WTC11 (cell line): ENCODE measurements around the gene HIGD1B. TPM values are rescaled to one million over a fixed set of nuclear protein-coding genes. Genes with fewer than 3 reads are reported as not detected.

Source experiments
- ATAC-seq: fragments of 200-7000 bp; cut with Tn5 transposase; 2 replicates; pipeline ENCODE4 v1.10.0; 2021; ENCODE audit warnings: mild to moderate bottlenecking, moderate library complexity
- CTCF ChIA-PET: fragments of 300-600 bp; sonication (Branson Sonifier 250); formaldehyde crosslinking; loops from one replicate; lab custom pipeline; 2021; ENCODE audit warnings: antibody characterized with exemption; lab: Charles Lee
- POLR2A ChIA-PET: fragments of 350-600 bp; sonication (Branson Sonifier 250); formaldehyde crosslinking; loops from one replicate; lab custom pipeline; 2021; ENCODE audit warnings: antibody characterized with exemption; lab: Charles Lee
- DNase-seq: peaks from one replicate; pipeline ENCODE4 v3.0.0; 2021; ENCODE audit warnings: low spot score
- H3K27ac Mint-ChIP-seq: 2 replicates; pipeline ENCODE4 v1.8.0; 2021; ENCODE audit warnings: mixed read lengths
- H3K27me3 Mint-ChIP-seq: 2 replicates; pipeline ENCODE4 v1.8.0; 2021; ENCODE audit warnings: low read depth, mild to moderate bottlenecking, moderate library complexity, mixed read lengths
- H3K36me3 Mint-ChIP-seq: 2 replicates; pipeline ENCODE4 v1.8.0; 2021; ENCODE audit warnings: mixed read lengths
- H3K4me1 Mint-ChIP-seq: 2 replicates; pipeline ENCODE4 v1.8.0; 2022; ENCODE audit warnings: mixed read lengths
- H3K4me3 Mint-ChIP-seq: 2 replicates; pipeline ENCODE4 v1.8.0; 2021; ENCODE audit warnings: mild to moderate bottlenecking, moderate library complexity, mixed read lengths
- H3K9me3 Mint-ChIP-seq: 2 replicates; pipeline ENCODE4 v1.8.0; 2021; ENCODE audit warnings: mixed read lengths
- CREM ChIP-seq: sonication (generic); formaldehyde crosslinking; IDR thresholded peaks from 2 replicates; pipeline ENCODE4 v1.8.1; 2022; ENCODE audit warnings: mild to moderate bottlenecking, missing genetic modification reagents, moderate library complexity
- ELF4 ChIP-seq: sonication (generic); formaldehyde crosslinking; IDR thresholded peaks from 2 replicates; pipeline ENCODE4 v1.8.1; 2022; ENCODE audit warnings: low read depth, mild to moderate bottlenecking, moderate library complexity, missing genetic modification reagents
- EMX1 ChIP-seq: fragments of 250-450 bp; sonication (Bioruptor Pico); IDR thresholded peaks from 2 replicates; pipeline ENCODE4 v1.8.0; 2021; ENCODE audit warnings: mild to moderate bottlenecking
- GRHL2 ChIP-seq: fragments of 250-450 bp; sonication (Bioruptor Pico); IDR thresholded peaks from 2 replicates; pipeline ENCODE4 v1.8.0; 2022; ENCODE audit warnings: mild to moderate bottlenecking, moderate library complexity; ENCODE audit not compliant: insufficient replicate concordance, severe bottlenecking
- IRF2 ChIP-seq: sonication (generic); formaldehyde crosslinking; IDR thresholded peaks from 2 replicates; pipeline ENCODE4 v1.8.0; 2022; ENCODE audit warnings: low read depth, missing genetic modification reagents, borderline replicate concordance
- JAZF1 ChIP-seq: fragments of 250-450 bp; sonication (Bioruptor Pico); IDR thresholded peaks from 2 replicates; pipeline ENCODE4 v1.9.0; 2021; ENCODE audit warnings: moderate library complexity, mild to moderate bottlenecking, inconsistent platforms
- JUN ChIP-seq: sonication (generic); formaldehyde crosslinking; IDR thresholded peaks from 2 replicates; pipeline ENCODE4 v1.8.0; 2023; ENCODE audit warnings: mild to moderate bottlenecking, missing genetic modification reagents
- NFYB ChIP-seq: sonication (generic); formaldehyde crosslinking; conservative IDR thresholded peaks from 2 replicates; pipeline ENCODE4 v1.8.0; 2022; ENCODE audit warnings: low read depth, missing genetic modification reagents
- OVOL2 ChIP-seq: fragments of 250-450 bp; sonication (Bioruptor Pico); IDR thresholded peaks from 2 replicates; pipeline ENCODE4 v1.9.0; 2021; ENCODE audit warnings: mild to moderate bottlenecking, borderline replicate concordance
- SP1 ChIP-seq: sonication (generic); formaldehyde crosslinking; conservative IDR thresholded peaks from 2 replicates; pipeline ENCODE4 v1.8.1; 2022; ENCODE audit warnings: missing genetic modification reagents
- TP53 ChIP-seq: sonication (generic); formaldehyde crosslinking; IDR thresholded peaks from 2 replicates; pipeline ENCODE4 v1.8.1; 2023; ENCODE audit warnings: mild to moderate bottlenecking, missing genetic modification reagents
- ZBTB21 ChIP-seq: sonication (generic); formaldehyde crosslinking; IDR thresholded peaks from 2 replicates; pipeline ENCODE4 v1.8.1; 2023; ENCODE audit warnings: mild to moderate bottlenecking, missing genetic modification reagents, borderline replicate concordance
- ZNF121 ChIP-seq: sonication (generic); formaldehyde crosslinking; IDR thresholded peaks from 2 replicates; pipeline ENCODE4 v1.8.0; 2023; ENCODE audit warnings: missing genetic modification reagents
- ZNF219 ChIP-seq: sonication (generic); formaldehyde crosslinking; IDR thresholded peaks from 2 replicates; pipeline ENCODE4 v1.8.0; 2023; ENCODE audit warnings: missing genetic modification reagents, mild to moderate bottlenecking, borderline replicate concordance
- ZNF396 ChIP-seq: fragments of 250-450 bp; sonication (Bioruptor Pico); IDR thresholded peaks from 2 replicates; pipeline ENCODE4 v1.8.0; 2021; ENCODE audit warnings: mild to moderate bottlenecking, moderate library complexity, borderline replicate concordance
- ZNF671 ChIP-seq: fragments of 250-450 bp; sonication (Bioruptor Pico); IDR thresholded peaks from 2 replicates; pipeline ENCODE4 v1.8.0; 2021; ENCODE audit warnings: mild to moderate bottlenecking
- total RNA-seq: library from RNA; stranded (reverse); gene quantifications from 3 replicates; pipeline ENCODE4 v1.2.3, GENCODE V29; 2021
- TF ChIP-seq, protein P1 (sequence below): sonication (generic); formaldehyde crosslinking; IDR thresholded peaks from 2 replicates; pipeline ENCODE4 v1.8.0; 2023; ENCODE audit warnings: missing genetic modification reagents
- TF ChIP-seq, protein P2 (sequence below): sonication (generic); formaldehyde crosslinking; IDR thresholded peaks from 2 replicates; pipeline ENCODE4 v1.8.0; 2022; ENCODE audit warnings: mild to moderate bottlenecking, missing genetic modification reagents
- TF ChIP-seq, protein P3 (sequence below): sonication (generic); formaldehyde crosslinking; IDR thresholded peaks from 2 replicates; pipeline ENCODE4 v1.8.1; 2022; ENCODE audit warnings: low read depth, missing genetic modification reagents, borderline replicate concordance
- TF ChIP-seq, protein P4 (sequence below): fragments of 250-450 bp; sonication (Bioruptor Pico); IDR thresholded peaks from 2 replicates; pipeline ENCODE4 v1.9.0; 2021; ENCODE audit warnings: mild to moderate bottlenecking
- TF ChIP-seq, protein P5 (sequence below): sonication (generic); formaldehyde crosslinking; IDR thresholded peaks from 2 replicates; pipeline ENCODE4 v1.8.1; 2023; ENCODE audit warnings: mild to moderate bottlenecking, missing genetic modification reagents, borderline replicate concordance
- TF ChIP-seq, protein P6 (sequence below): fragments of 250-450 bp; sonication (Bioruptor Pico); conservative IDR thresholded peaks from 2 replicates; pipeline ENCODE4 v1.9.0; 2021; ENCODE audit warnings: mild to moderate bottlenecking

The HIGD1B gene
- total RNA-seq, 1 experiment from 2014 or later, result not detected

DNA sequence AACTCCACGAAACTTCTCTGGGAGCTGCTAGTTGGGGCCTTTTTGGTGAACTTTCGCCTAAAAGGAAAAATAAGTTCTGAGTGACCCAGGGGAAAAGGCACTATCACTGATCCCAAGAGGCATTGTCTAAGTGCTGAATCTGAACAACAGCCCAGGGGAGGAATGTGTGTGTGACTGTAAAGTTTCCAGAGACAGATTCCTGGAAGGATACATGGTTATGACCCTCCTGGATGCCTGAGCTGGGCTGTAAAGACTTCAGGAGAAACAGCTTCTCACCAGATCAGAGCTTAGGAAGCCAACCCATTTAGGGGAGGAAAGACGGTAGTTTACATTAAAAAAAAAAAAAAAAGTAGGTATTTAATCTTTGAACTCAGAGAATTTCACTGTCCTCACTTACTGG is 20.2 kb downstream of the HIGD1B start:
- POLR2A ChIA-PET, result interaction anchor here (0.8 kb wide), 1 partner anchor 101 kb away, joined by 9 read pairs; no protein-coding TSS in a partner anchor
- DNase-seq (no peak), ATAC-seq (no peak)
- Mint-ChIP-seq H3K27ac (no peak overlapping the region), H3K9me3 (no peaks in the 10 kb centered on the region), H3K4me1 (no peaks in the 10 kb centered on the region), H3K36me3 (peaks cover 68% of the 10 kb centered on the region), H3K27me3 (no peaks in the 10 kb centered on the region), H3K4me3 (no peak overlapping the region)
- CTCF ChIA-PET, result interaction anchor here (0.7 to 8.0 kb wide), 4 partner anchors 11 to 388 kb away, joined by 3 to 103 read pairs (median 4); no protein-coding TSS in a partner anchor
- no peak for TF ChIP-seq ZNF121 (CRISPR knock-in tag)
- TF ChIP-seq, protein P1, sequence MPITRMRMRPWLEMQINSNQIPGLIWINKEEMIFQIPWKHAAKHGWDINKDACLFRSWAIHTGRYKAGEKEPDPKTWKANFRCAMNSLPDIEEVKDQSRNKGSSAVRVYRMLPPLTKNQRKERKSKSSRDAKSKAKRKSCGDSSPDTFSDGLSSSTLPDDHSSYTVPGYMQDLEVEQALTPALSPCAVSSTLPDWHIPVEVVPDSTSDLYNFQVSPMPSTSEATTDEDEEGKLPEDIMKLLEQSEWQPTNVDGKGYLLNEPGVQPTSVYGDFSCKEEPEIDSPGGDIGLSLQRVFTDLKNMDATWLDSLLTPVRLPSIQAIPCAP, result no peak
- TF ChIP-seq, protein P2, sequence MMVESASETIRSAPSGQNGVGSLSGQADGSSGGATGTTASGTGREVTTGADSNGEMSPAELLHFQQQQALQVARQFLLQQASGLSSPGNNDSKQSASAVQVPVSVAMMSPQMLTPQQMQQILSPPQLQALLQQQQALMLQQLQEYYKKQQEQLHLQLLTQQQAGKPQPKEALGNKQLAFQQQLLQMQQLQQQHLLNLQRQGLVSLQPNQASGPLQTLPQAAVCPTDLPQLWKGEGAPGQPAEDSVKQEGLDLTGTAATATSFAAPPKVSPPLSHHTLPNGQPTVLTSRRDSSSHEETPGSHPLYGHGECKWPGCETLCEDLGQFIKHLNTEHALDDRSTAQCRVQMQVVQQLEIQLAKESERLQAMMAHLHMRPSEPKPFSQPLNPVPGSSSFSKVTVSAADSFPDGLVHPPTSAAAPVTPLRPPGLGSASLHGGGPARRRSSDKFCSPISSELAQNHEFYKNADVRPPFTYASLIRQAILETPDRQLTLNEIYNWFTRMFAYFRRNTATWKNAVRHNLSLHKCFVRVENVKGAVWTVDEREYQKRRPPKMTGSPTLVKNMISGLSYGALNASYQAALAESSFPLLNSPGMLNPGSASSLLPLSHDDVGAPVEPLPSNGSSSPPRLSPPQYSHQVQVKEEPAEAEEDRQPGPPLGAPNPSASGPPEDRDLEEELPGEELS, result no peak
- no peak for TF ChIP-seq GRHL2 (CRISPR knock-in tag)
- TF ChIP-seq NFYB (CRISPR knock-in tag), result no peak
- no peak for TF ChIP-seq SP1 (CRISPR knock-in tag)
- TF ChIP-seq, protein P3, sequence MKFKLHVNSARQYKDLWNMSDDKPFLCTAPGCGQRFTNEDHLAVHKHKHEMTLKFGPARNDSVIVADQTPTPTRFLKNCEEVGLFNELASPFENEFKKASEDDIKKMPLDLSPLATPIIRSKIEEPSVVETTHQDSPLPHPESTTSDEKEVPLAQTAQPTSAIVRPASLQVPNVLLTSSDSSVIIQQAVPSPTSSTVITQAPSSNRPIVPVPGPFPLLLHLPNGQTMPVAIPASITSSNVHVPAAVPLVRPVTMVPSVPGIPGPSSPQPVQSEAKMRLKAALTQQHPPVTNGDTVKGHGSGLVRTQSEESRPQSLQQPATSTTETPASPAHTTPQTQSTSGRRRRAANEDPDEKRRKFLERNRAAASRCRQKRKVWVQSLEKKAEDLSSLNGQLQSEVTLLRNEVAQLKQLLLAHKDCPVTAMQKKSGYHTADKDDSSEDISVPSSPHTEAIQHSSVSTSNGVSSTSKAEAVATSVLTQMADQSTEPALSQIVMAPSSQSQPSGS, result no peak

DNA sequence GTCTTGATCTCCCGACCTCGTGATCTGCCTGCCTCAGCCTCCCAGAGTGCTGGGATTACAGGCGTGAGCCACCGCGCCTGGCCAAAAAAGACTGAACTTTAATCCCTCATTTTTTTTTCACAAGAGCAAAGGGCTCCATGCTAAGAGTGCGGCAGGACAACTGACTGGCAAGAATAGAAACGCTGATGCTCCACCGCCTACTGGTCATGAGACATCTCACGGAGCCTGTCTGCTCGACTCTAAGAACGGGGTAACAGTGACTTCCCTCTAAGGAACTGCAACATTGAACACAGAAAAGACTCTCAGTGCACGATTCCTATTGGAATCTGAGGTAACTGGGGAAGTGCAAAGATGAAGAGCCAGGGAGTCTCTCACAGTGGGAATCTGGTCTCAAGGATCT is 23.9 kb downstream of the HIGD1B start:
- POLR2A ChIA-PET, result no interaction called here
- no peak for ATAC-seq
- Mint-ChIP-seq H3K4me3 (no peak overlapping the region), H3K36me3 (peaks cover 65% of the 10 kb centered on the region), H3K27ac (no peak overlapping the region; the same call in 1 of the 2 replicates), H3K4me1 (no peaks in the 10 kb centered on the region), H3K27me3 (no peaks in the 10 kb centered on the region), H3K9me3 (no peaks in the 10 kb centered on the region)
- no peak for DNase-seq
- no peak for TF ChIP-seq ZNF396 (CRISPR knock-in tag)
- no peak for TF ChIP-seq ZNF219
- TF ChIP-seq OVOL2, result no peak
- no peak for TF ChIP-seq JAZF1
- TF ChIP-seq CREM, result no peak
- TF ChIP-seq, protein P4, sequence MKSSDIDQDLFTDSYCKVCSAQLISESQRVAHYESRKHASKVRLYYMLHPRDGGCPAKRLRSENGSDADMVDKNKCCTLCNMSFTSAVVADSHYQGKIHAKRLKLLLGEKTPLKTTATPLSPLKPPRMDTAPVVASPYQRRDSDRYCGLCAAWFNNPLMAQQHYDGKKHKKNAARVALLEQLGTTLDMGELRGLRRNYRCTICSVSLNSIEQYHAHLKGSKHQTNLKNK, result no peak
- CTCF ChIA-PET, result no interaction called here

DNA sequence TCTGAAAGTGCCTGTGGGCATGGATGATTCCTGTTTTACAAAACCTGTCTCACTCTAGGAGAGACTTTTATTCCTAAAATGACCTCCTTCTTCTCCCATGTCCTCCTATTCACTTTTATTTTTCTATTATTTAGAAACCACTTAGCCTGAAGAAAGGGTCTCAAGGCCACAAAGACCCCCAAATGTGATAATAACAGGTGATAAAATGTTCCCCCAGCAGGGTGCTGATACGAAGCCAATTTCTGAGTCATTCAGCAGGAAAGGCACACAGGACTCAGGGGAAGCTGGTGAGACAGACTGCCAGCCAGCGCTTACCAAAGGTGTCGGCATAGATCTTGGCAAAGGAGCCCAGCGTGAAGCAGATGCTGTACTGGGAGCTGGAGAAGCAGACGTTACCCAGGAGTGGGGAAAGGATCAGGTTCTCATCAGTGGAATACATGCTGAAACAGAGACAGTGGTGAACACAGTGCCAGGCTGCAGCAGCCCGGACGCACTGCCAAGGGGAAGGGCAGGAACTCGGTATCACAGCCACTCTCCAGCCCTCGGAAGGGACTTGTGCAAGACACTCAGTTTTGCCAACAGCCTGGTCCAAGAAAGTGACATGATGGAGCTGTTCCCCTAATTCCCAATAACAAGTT is 24.6 kb downstream of the HIGD1B start:
- Mint-ChIP-seq H3K27me3 (no peaks in the 10 kb centered on the region), H3K4me1 (no peaks in the 10 kb centered on the region), H3K27ac (0 out of 2 replicates have a peak overlapping the region, but pooled peaks have one; percentile 7), H3K9me3 (no peaks in the 10 kb centered on the region), H3K4me3 (no peak overlapping the region), H3K36me3 (peaks cover 71% of the 10 kb centered on the region)
- no peak for ATAC-seq
- CTCF ChIA-PET, result no interaction called here
- no peak for DNase-seq
- POLR2A ChIA-PET, result no interaction called here
- no peak for TF ChIP-seq ELF4 (CRISPR knock-in tag)
- TF ChIP-seq ZBTB21, result no peak
- TF ChIP-seq JUN (CRISPR knock-in tag), result no peak
- no peak for TF ChIP-seq GRHL2 (CRISPR knock-in tag)
- TF ChIP-seq IRF2 (CRISPR knock-in tag), result no peak
- no peak for TF ChIP-seq EMX1
- TF ChIP-seq, protein P5, sequence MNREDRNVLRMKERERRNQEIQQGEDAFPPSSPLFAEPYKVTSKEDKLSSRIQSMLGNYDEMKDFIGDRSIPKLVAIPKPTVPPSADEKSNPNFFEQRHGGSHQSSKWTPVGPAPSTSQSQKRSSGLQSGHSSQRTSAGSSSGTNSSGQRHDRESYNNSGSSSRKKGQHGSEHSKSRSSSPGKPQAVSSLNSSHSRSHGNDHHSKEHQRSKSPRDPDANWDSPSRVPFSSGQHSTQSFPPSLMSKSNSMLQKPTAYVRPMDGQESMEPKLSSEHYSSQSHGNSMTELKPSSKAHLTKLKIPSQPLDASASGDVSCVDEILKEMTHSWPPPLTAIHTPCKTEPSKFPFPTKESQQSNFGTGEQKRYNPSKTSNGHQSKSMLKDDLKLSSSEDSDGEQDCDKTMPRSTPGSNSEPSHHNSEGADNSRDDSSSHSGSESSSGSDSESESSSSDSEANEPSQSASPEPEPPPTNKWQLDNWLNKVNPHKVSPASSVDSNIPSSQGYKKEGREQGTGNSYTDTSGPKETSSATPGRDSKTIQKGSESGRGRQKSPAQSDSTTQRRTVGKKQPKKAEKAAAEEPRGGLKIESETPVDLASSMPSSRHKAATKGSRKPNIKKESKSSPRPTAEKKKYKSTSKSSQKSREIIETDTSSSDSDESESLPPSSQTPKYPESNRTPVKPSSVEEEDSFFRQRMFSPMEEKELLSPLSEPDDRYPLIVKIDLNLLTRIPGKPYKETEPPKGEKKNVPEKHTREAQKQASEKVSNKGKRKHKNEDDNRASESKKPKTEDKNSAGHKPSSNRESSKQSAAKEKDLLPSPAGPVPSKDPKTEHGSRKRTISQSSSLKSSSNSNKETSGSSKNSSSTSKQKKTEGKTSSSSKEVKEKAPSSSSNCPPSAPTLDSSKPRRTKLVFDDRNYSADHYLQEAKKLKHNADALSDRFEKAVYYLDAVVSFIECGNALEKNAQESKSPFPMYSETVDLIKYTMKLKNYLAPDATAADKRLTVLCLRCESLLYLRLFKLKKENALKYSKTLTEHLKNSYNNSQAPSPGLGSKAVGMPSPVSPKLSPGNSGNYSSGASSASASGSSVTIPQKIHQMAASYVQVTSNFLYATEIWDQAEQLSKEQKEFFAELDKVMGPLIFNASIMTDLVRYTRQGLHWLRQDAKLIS (CRISPR knock-in tag), result no peak
- TF ChIP-seq ZNF671 (CRISPR knock-in tag), result no peak
- no peak for TF ChIP-seq ZNF219
- no peak for TF ChIP-seq TP53
- TF ChIP-seq, protein P6, sequence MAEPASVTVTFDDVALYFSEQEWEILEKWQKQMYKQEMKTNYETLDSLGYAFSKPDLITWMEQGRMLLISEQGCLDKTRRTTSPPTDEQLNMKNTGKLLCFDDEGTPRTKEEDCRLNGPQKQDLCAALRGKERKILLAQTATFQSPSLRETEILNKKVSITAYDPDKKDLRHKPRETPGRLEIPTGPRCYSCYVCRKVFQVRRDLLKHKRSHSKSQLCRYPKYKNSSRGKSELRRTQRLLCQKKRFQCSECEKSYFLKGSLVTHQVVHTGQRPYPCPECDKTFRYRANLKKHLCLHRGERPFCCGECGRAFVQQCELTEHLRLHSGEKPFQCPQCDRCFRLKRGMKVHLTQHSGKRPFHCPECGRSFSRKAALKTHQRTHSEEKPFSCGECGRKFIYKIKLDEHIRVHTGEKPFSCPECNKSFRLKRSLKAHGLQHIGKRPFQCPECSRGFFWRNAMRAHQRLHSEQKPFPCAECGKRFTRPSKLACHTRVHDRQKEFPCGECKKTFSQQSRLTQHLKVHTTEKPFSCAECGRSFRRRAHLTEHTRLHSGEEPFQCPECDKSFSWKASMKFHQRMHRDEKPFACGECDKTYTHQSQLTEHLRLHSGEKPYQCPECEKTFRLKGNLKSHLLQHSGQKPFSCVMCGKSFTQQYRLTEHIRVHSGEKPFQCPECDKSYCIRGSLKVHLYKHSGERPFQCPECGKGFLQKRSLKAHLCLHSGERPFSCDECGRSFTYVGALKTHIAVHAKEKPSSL (CRISPR knock-in tag), result no peak
